NOMO-1 treated with dmso at 0.1 percent for 144 hours (cell line): Measurements from ENCODE around the gene FGF6.
"Not testable (repeated sequence)": the region's sequence is repeated elsewhere in the genome, so short reads cannot be mapped to it uniquely, and the experiment has no call there.

Experiments
- DNase-seq: peaks from one replicate; lab custom pipeline; 2025; ENCODE audit not compliant: unreplicated experiment; lab: John Stamatoyannopoulos, UW

FGF6 gene

DNA sequence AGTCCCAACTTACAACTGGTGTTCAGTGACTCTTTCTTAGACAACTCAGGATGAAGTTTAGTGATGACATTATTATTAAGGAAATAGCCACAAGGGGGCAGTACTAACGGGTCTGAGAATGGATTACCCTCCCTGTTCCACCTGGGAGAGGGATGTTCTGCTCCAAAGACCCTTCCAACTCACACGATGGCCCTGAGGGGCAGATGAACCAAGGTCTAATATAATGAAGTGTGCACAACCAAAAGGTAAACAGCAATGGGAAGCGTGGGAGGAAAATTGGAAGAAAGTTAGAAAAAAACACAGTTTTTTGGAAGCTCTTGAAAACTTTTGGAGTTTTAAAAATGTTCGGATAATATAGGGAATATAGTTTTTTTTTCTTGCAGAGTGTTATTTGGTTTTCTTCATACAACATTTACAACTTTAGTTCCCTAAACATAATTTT lies 24.0 kb downstream of the FGF6 start:
- no peak for DNase-seq

- no peak for DNase-seq
These were observed 25.4 kb downstream of the FGF6 start for GRCh38 chr12:4420138-4420670.

GRCh38 chr12:4418913-4419312 lies 26.7 kb downstream of the FGF6 start:
- no peak for DNase-seq

DNA sequence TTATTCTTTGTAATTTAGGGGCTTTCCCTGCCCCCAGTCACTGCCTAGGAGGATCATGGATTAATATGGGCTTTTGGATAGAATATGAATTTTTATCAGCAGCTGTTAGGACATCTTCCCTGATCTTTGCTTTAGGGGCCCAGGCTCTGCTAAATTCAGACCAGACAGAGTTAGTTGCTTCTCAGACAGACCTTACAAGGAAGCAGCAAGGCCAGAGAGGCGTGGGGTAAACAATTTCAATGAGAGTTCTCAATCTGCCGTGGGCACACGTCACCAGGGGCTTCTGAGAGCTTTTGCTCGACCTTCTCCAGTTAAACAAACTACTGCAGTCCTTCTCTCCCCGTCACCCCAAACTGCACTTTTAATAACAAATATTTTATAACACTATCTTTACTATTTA lies 27.7 kb downstream of the FGF6 start:
- DNase-seq, result no peak

DNA sequence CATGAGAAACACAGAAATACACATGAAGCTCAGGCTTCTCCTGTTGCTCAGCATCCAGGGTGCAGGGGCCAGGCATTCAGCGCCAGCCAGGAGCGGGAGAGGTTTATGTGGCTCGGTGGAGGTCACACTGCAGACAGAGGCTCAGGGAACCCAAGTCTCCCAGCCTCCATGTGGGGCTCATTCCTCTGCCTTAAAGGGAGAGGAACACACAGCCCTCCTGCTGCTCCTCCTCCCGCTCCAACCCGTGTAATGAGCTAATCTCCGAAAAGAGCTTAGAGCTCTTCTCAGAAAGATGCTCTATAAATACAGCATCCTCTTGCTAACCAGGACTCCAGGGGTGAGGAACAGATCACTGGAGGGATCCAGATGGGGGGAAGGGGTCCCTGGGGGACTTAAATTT lies 28.2 kb downstream of the FGF6 start:
- no peak for DNase-seq

DNA sequence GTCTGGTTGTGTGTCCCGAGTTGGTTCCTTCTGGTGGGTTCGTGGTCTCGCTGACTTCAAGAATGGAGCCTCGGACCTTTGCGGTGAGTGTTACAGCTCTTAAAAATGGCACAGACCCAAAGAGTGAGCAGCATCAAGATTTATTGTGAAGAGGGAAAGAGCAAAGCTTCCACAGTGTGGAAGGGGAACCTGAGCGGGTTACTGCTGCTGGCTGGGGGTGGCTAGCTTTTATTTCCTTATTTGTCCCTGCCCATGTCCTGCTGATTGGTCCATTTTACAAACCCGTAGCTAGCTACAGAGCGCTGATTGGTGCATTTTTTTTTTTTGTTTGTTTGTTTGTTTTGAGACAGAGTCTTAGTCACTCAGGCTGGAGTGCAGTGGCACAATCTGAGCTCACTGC lies 29.3 kb downstream of the FGF6 start:
- no peak for DNase-seq

DNA sequence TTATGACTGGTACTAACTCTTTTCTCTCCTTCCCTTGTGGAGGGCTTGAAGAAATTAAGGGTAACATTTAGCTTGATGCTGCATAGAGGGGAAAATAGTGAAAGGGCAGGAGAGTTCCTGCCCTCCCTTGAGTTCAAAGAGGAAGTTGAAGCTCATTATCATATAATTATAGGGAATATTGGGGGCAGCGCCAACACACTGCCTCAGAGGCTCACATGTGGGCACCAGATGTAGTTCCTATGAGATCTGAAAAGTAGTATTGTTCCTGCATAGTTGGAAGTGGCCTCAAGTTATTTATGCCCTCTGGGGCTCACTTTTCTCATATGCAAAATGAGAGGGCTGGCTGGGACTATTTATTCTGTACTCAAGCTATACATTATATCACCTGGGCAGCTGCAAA lies 33.1 kb downstream of the FGF6 start:
- no peak for DNase-seq

DNA sequence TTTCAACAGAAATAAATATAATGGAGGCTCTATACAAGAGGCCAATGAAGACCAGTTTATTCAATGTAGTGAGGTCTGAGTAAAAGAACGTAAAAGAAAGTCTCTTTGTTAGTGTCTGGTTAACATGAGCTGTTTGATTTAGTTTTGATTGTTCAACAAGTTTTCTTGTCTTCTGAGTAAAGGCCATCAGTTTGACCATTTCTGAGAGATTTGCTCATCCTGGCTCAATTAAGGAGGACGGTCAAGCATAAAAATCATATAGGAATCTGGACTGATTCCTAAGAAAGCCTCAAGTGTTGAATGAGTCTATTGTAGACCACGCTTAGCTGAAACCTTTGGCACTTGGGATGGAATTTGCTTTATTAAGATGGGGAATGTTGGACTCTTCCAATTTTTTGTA lies 33.6 kb downstream of the FGF6 start:
- no peak for DNase-seq

- DNase-seq, result no peak
These were observed 38.5 kb downstream of the FGF6 start for GRCh38 chr12:4407136-4407535.

DNA sequence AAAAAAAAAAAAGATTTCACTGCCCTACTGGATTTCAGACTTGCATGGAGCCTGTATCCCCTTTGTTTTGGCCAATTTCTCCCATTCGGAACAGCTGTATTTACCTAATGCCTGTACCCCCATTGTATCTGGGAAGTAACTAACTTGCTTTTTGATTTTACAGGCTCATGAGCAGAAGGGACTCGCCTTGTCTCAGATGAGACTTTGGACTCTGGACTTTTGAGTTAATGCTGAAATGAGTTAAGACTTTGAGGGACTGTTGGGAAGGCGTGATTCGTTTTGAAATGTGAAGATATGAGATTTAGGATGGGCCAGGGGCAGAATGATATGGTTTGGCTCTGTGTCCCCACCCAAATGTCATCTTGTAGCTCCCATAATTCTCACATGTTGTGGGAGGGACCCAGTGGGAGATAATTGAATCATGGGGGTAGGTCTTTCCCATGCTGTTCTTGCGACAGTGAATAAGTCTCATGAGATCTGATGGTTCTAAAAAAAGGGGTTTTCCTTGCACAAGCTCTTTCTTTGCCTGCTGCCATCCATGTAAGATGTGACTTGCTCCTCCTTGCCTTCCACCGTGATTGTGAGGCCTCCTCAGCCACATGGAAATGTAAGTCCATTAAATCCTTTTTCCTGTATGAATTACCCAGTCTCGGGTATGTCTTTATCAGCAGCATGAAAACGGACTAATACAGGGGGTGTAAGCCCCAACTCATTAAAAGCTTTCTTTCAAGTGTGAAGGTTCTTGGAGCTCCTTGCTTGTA lies 40.6 kb downstream of the FGF6 start:
- DNase-seq, result not testable (repeated sequence)

DNA sequence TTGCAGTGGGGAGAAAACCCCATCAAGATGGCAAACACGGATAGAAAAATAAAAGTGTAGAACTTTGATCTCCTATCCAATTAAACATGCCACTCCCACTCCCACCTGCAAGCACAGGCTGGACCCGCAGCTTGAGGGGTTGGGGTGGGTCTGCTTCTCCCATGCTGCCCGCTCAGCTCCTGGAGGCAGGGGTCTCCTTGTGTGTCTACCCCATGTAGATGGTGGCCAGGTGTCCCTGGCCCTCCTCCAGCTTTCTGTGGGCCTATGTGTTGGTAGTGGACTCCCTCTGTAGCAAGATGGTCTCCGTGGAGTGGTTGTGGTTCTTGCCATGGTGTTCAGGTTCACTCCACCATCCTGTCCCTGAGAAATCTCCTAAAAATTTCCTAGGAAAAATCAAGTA lies 42.6 kb downstream of the FGF6 start:
- DNase-seq, result no peak

- DNase-seq, result no peak
These were observed 44.5 kb downstream of the FGF6 start for GRCh38 chr12:4401117-4401516.

DNA sequence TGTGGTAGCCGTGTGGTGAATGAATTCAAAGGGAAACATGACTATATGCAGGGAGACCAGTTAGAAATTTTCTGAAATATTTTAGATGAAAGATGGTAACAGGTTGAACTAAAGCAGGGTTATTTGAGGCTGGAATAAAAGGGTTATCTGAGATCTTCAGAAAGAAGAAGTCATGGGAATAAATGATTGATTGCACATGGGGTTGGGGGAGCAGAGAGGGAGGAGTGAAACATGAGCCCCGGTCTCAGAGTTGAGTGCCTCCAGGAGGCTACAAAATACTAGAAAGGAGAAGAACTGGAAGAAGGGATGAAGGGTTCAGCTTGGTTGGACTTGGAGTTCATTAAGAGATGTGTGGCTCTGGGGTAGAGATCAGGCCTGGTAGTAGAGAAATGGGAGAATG lies 49.8 kb downstream of the FGF6 start:
- no peak for DNase-seq

DNA sequence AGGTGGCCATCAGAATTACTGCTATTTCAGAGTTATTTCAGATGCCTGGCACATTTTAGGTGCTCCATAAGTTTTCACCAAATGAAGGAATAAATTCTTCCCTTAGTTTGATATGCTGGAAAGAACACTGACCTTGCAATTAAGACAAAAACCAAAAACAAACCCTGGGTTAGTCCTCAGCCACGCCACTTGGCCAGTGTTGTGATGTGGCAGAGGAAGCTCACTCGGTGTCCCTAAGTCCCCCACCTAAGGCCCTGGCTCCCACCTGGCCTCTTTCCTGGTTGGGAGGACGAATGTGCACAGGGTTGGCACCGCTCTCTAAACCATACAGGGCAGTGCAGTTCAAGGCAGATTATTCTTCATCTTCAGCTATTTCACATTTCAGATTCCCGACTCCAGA lies 52.4 kb downstream of the FGF6 start:
- DNase-seq, result no peak

DNA sequence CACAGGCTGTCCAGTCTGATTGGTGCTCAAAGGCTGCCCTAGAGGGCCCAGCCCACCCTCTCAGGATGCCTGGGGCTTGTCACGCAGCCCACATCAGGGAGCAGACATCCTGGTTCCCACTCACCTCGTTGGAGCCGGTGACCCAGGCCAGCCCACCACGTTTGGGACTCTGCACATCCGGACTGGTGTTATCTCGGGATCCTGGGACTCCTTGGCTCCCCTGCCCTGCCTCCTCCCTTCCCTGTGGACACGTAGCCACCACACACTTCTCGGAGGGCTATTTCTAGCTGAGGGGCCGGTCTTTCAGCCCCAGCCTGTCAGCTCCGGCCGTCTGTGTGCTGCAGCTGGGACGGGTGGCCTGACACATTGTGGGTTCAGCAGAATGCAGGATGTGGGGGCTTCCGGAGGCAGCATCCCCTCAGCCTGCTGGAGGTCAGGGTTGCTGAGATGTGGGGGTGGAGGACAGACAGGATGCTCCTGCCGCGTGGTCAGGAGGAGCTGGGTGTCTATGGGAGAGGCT lies 53.3 kb downstream of the FGF6 start:
- no peak for DNase-seq

DNA sequence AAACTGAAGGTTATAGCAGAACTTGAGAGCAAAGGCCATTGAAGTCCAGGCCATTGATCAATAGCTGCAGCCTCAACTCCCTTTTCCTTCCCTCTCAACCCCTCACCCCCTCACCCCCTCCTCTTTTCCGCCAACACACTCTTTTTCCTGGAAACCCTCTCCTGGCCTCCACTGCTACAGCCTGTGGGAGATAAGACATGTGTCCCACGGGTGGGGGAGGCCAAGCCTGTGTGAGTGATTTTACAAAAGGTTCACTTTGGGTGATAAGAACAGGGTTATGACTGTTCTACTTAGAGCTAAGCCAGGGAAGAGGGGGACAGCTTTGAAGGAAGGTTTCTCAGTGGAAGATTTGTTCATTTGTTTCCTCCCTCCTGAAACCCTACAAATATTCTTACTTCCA lies 57.0 kb downstream of the FGF6 start:
- DNase-seq, result no peak

- DNase-seq, result no peak
These were observed 57.6 kb downstream of the FGF6 start for GRCh38 chr12:4388032-4388431.

GRCh38 chr12:4387607-4388006 lies 58.0 kb downstream of the FGF6 start:
- no peak for DNase-seq

DNA sequence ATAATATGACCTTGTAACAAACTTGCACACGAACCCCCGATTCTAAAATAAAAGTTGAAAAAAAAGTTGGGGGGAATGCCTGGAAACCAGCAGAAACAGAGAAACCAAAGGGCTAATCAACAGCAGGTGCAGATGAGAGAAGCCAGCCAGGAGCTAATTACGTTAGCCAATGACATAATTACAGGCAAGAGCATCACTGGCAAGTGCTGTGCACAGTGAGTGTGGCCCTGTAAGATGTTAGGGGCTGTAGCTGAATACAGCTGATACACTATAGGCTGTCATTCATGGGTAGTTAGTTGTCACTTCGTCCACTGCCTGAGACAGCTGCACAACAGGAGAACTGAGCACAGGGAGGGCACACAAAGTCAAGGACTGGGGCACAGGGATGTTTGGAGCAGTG lies 58.8 kb downstream of the FGF6 start:
- no peak for DNase-seq
